Dendritic cell treated with granulocyte-macrophage colony-stimulating factor and Interleukin-4, amounts not matched to agents 40 ng/mL and 50 ng/mL, for 4 days (primary cell): ENCODE results near the gene FAM228B.
"Not testable (repeated sequence)": the region's sequence is repeated elsewhere in the genome, so short reads cannot be mapped to it uniquely, and the experiment has no call there.

Experiments used
- H3K27ac Mint-ChIP-seq: one replicate; pipeline ENCODE4 v1.8.0; 2022; ENCODE audit warnings: mild to moderate bottlenecking, mixed read lengths
- H3K27me3 Mint-ChIP-seq: one replicate; pipeline ENCODE4 v1.8.0; 2022; ENCODE audit warnings: mild to moderate bottlenecking, mixed read lengths
- H3K36me3 Mint-ChIP-seq: one replicate; pipeline ENCODE4 v1.8.0; 2022; ENCODE audit warnings: low read depth, mixed read lengths
- H3K4me1 Mint-ChIP-seq: one replicate; pipeline ENCODE4 v1.8.0; 2022; ENCODE audit warnings: low read depth, mixed read lengths
- H3K4me3 Mint-ChIP-seq: one replicate; pipeline ENCODE4 v1.8.0; 2022; ENCODE audit warnings: mild to moderate bottlenecking, moderate library complexity, mixed read lengths
- H3K9me3 Mint-ChIP-seq: one replicate; pipeline ENCODE4 v1.8.0; 2022; ENCODE audit warnings: mixed read lengths
- intact Hi-C: fragments of 100-400 bp; cut with micrococcal nuclease; formaldehyde crosslinking; loops from one replicate; pipeline ENCODE4 v1.15.0; 2022

Gene FAM228B

DNA sequence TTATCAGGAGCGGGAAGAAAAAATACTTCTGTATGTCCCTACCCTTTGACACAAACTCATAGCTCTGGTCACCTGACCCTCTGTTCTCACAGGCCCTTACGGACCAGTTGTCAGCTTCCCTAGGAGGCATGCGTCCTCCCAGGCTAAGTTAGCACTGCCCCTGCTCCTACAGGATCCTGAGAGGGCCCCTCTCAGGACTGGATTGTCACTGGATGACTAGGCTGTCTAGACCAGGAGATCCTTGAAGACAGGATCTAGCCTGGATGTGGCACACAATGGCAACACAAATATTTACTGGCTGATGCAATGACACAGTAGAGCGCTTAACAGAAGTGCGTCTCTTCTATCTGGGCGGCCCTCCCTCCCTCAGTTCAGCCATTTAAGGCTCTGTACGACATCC, 59.2 kb downstream of the FAM228B start:
- Mint-ChIP-seq H3K4me1 (no peaks in the 10 kb centered on the region), H3K9me3 (no peaks in the 10 kb centered on the region), H3K27me3 (no peaks in the 10 kb centered on the region), H3K27ac (no peak overlapping the region), H3K4me3 (no peak overlapping the region), H3K36me3 (no peaks in the 10 kb centered on the region)
- intact Hi-C loops, result no loop called here

DNA sequence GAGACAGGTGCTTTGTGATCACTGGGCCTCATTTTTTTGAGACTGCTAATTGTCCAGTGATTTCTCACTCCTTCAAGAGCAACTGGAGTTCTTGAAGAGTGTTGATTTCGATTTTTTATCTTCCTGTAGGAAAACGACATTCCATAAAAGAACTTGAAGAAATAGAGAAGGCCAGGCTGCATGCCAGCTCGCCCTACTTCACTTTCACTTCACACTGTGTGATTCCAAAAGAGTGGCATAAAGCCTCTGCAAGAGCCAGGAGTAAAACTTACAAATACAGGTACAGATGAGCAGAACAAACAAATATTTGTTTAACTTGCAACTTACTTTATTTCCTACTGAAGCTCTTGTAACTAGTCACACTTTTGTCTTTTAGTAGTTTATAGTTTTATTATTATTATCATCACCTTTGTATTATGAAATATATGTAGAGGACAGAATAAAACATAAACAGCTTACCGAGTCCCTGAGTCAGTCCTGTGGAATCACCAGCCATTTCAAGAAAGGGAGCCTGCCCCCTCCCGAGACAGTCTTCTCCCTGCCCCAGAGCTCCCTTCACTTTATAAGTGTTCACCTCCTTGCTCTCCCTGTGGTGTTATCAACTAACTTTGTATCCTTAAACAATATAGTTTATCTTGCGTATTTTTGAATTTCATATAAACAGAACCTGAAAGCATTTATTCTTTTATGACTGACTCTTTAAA, 60.2 kb downstream of the FAM228B start:
- no peak overlapping the region for H3K27ac Mint-ChIP-seq
- intact Hi-C loops, result no loop called here
- H3K36me3 Mint-ChIP-seq, result no peaks in the 10 kb centered on the region
- no peaks in the 10 kb centered on the region for H3K9me3 Mint-ChIP-seq
- H3K27me3 Mint-ChIP-seq, result no peaks in the 10 kb centered on the region
- no peaks in the 10 kb centered on the region for H3K4me1 Mint-ChIP-seq
- H3K4me3 Mint-ChIP-seq, result no peak overlapping the region

DNA sequence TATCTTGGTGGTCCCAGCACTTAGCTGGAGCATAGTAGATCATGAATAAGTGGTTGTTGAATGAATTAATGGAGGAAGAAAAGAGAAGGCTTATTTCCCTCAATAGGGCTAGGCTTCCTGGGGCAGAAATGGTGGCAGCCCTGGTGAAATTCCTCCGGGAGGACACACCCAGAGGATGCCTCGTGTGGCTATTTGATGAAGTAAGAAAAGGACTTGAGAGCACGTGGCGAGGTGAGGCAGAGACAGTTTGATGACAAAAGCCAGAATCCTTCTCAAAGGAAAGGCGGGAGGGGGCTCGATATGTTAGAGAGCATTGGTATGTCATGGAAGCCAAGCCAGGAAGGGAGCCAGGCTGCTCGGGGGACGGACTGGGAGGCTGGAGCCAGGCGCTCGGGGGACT, 66.3 kb downstream of the FAM228B start:
- Mint-ChIP-seq H3K4me3 (no peak overlapping the region), H3K27me3 (no peaks in the 10 kb centered on the region), H3K9me3 (no peaks in the 10 kb centered on the region), H3K36me3 (no peaks in the 10 kb centered on the region), H3K4me1 (no peaks in the 10 kb centered on the region), H3K27ac (no peak overlapping the region)
- intact Hi-C loops, result no loop called here

DNA sequence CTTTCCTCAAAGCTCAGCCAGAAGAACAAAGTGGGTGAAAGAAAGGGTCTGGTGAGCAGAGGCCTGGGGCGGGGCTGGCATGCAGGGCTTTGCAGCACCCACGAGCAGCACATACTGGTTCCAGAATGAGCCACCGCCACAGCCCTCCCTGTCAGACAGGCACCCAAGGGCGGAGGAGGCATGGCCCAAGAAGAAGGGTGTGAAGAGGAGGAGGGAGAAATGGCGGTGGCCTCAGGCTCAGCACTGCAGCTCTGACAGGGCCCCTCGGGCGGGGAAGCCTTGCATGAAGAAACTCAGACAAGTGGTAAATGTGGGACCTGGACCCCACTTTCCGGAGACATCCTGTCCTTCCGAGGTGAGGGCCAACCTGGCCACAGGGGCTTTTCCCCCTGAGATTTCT, 67.2 kb downstream of the FAM228B start:
- intact Hi-C loops, result no loop called here
- H3K27me3 Mint-ChIP-seq, result no peaks in the 10 kb centered on the region
- no peak overlapping the region for H3K27ac Mint-ChIP-seq
- H3K4me3 Mint-ChIP-seq, result no peak overlapping the region
- H3K36me3 Mint-ChIP-seq, result no peaks in the 10 kb centered on the region
- H3K4me1 Mint-ChIP-seq, result no peaks in the 10 kb centered on the region
- H3K9me3 Mint-ChIP-seq, result no peaks in the 10 kb centered on the region

DNA sequence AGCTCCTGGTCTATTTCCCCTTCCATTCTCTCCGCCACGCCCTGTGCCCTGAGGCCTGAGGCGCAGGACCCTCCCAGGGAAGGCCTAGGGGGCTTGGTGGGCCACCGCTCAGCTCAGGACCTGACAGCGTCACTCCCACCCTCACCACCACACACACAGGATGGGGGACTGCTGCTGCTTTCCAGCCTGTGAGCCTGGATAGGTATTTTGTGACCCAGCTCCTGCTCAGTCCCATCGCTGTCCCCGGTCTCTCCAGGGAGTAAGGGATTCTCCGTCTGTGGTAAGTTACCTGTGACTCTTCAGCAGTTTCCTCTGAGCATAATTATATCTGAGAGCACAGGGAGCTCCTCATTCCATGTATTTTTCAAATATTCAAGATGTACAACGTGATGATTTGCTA, 67.9 kb downstream of the FAM228B start:
- H3K4me1 Mint-ChIP-seq, result no peaks in the 10 kb centered on the region
- H3K9me3 Mint-ChIP-seq, result no peaks in the 10 kb centered on the region
- no peaks in the 10 kb centered on the region for H3K36me3 Mint-ChIP-seq
- no peak overlapping the region for H3K4me3 Mint-ChIP-seq
- no peaks in the 10 kb centered on the region for H3K27me3 Mint-ChIP-seq
- H3K27ac Mint-ChIP-seq, result no peak overlapping the region
- intact Hi-C loops, result no loop called here

DNA sequence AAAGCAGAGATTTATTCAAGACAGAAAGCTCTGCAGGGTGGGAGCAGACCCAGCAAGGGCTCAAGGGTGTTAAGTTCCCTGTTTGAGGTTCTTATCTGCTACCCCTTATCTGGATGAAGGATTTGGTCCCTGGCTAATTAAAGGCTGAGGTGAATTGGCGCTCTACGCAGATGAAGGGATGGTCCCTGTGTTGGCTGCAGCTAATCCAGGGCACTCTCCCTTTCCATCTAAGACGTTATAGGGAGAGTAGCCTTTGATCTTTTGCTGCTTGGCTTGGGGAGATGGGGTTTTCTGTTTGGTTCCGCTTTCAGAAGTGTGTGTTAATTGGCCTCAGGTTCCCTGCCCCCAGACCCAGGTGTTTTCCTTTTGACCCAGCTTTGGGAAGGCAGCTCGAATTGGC, 68.6 kb downstream of the FAM228B start:
- Mint-ChIP-seq H3K27me3 (peaks cover 3% of the 10 kb centered on the region), H3K36me3 (no peaks in the 10 kb centered on the region), H3K4me1 (no peaks in the 10 kb centered on the region), H3K4me3 (no peak overlapping the region), H3K27ac (no peak overlapping the region), H3K9me3 (peaks cover 7% of the 10 kb centered on the region)
- intact Hi-C loops, result no loop called here

DNA sequence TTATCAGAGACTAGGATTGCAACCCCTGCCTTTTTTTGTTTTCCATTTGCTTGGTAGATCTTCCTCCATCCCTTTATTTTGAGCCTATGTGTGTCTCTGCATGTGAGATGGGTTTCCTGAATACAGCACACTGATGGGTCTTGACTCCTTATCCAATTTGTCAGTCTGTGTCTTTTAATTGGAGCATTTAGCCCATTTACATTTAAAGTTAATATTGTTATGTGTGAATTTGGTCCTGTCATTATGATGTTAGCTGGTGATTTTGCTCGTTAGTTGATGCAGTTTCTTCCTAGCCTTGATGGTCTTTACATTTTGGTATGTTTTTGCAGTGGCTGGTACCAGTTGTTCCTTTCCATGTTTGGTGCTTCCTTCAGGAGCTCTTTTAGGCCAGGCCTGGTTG, 73.9 kb downstream of the FAM228B start:
- Mint-ChIP-seq H3K9me3 (peaks cover 28% of the 10 kb centered on the region), H3K36me3 (peaks cover 25% of the 10 kb centered on the region)
- H3K27me3 Mint-ChIP-seq, H3K4me1 Mint-ChIP-seq, H3K27ac Mint-ChIP-seq, intact Hi-C loops, H3K4me3 Mint-ChIP-seq: not testable (repeated sequence)

DNA sequence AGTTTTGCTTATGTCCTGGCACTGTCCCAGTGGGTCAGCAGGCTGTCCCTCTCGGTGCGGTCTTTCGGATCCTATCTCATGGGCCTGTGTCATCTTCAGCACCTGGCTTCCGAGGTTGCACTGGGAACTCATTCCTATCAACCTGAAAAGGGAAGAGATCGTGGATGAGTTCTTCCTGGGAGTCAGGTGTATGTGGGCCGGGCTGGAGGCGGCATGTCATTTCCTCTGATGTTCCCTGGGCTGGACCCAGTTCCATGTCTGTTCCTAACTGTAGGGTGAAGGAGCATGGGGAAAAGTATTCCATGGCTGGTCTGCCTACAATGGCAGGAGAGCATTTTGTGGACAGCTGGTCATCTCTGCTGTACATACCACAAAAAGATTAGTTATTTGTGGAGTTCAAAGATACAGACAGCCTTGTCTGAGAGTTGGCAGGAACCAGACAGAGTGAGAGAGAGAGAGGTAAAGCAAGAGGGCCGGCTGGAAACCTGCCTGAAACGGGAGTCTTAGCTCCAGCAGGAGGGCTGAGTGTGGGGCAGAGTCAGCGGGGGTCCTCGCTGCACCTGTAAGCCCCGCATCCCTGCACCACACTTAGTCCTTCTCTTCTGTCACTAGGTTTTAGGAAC, 76.8 kb downstream of the FAM228B start:
- peaks cover 28% of the 10 kb centered on the region for H3K9me3 Mint-ChIP-seq
- no peak overlapping the region for H3K4me3 Mint-ChIP-seq
- no peaks in the 10 kb centered on the region for H3K4me1 Mint-ChIP-seq
- H3K27me3 Mint-ChIP-seq, result peaks cover 3% of the 10 kb centered on the region
- no peak overlapping the region for H3K27ac Mint-ChIP-seq
- H3K36me3 Mint-ChIP-seq, result peaks cover 53% of the 10 kb centered on the region
- intact Hi-C loops, result no loop called here

DNA sequence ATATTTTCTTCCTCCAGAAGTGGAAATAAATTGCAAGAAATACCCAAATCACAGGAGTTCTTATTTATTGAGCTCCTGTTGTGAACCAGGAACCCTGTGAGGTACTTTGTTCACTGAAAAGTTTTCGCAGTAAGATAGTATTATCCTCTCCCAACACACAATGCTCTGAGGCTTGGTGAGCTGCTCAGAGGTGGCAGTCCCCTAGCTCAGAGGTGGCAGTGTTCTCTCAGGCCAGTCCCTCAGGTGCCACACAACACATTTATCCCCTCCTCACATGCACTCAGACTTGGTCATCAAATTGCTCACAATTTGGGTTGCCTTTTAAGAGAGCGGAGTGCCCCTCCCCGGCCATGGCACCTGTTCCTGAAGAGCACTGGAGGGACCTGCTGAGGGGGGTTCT, 77.5 kb downstream of the FAM228B start:
- Mint-ChIP-seq H3K27me3 (peaks cover 3% of the 10 kb centered on the region), H3K27ac (no peak overlapping the region), H3K4me3 (no peak overlapping the region), H3K4me1 (no peaks in the 10 kb centered on the region), H3K36me3 (peaks cover 60% of the 10 kb centered on the region), H3K9me3 (peaks cover 28% of the 10 kb centered on the region)
- intact Hi-C loops, result no loop called here

DNA sequence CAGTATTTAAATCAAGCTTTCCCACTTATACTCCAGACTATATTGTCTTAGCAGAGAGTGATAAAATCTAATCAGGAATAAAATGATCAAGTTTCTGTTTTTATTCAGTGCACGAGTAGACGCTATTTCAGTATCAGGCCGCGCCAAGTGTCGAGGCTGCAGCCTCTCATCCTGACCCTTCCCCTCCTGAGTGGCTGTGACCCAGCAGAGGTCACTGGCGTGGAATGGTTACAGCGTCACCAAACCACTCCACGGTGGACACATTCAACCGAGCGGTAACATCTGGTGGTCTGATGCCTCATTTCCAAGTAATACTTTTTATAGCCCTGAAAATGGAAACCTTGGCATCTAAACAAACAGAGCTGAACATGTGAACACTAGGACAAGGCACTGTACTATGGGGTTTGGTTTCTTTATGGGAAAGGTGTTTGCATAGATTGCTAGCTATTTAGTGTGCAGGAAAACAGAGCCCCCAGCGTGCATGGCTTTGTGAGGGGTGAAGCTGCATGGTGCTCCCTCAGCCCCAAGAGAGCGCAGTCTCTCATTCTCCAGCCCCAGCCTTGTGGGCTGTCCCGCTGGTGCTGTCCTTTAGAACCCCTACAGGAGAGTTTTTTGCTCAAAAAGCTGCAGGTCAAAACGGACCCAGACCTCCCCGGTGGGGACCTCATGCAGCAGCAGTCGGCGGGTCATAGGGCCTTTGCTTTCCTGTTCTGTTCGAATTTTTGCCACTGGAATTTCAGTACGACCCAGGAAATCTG, 79.9 kb downstream of the FAM228B start:
- intact Hi-C loops, result no loop called here
- no peak overlapping the region for H3K4me3 Mint-ChIP-seq
- no peaks in the 10 kb centered on the region for H3K4me1 Mint-ChIP-seq
- peaks cover 84% of the 10 kb centered on the region for H3K36me3 Mint-ChIP-seq
- H3K27me3 Mint-ChIP-seq, result no peaks in the 10 kb centered on the region
- no peak overlapping the region for H3K27ac Mint-ChIP-seq
- peaks cover 8% of the 10 kb centered on the region for H3K9me3 Mint-ChIP-seq

DNA sequence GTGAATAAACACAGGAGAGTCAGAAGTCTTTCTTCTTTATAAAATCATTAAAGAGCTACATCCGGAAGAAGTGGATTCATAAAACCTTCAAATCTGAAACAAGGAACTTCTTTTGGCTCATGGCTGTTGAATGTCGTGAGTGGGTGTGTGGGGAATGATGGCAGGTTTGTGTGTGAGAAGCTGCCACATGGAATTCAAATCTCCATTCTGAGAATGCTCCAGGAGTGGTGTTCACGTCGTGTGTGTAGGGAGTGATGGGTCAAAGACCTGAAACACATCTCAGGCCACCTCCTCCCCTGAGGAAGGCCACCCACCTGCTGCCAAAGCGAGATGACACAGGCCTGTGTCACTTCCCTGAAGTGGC, 80.5 kb downstream of the FAM228B start:
- no peak overlapping the region for H3K27ac Mint-ChIP-seq
- H3K9me3 Mint-ChIP-seq, result peaks cover 4% of the 10 kb centered on the region
- H3K4me3 Mint-ChIP-seq, result no peak overlapping the region
- H3K36me3 Mint-ChIP-seq, result peaks cover 90% of the 10 kb centered on the region
- H3K4me1 Mint-ChIP-seq, result no peaks in the 10 kb centered on the region
- intact Hi-C loops, result no loop called here
- no peaks in the 10 kb centered on the region for H3K27me3 Mint-ChIP-seq

DNA sequence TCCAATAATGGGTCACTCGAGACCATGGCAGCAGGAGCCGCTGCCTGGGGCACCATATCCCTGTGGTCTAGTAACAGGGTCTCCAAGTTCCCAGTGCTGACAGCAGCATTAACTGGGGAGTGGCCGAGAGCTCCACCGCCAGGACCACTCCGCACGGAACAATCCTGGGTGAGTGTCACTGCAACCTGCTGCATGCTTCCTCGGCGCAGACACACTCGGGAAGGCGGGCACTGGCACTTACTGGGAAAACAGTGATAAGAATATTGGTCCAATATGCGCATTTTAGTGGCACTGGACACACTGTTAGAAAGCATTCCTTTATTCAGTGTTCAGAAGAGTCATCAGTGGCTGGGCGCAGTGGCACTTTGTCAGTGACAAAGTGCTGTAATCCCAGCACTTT, 81.2 kb downstream of the FAM228B start:
- peaks cover 97% of the 10 kb centered on the region for H3K36me3 Mint-ChIP-seq
- intact Hi-C loops, result no loop called here
- no peak overlapping the region for H3K27ac Mint-ChIP-seq
- H3K27me3 Mint-ChIP-seq, result no peaks in the 10 kb centered on the region
- H3K9me3 Mint-ChIP-seq, result no peaks in the 10 kb centered on the region
- H3K4me3 Mint-ChIP-seq, result no peak overlapping the region
- H3K4me1 Mint-ChIP-seq, result no peaks in the 10 kb centered on the region

DNA sequence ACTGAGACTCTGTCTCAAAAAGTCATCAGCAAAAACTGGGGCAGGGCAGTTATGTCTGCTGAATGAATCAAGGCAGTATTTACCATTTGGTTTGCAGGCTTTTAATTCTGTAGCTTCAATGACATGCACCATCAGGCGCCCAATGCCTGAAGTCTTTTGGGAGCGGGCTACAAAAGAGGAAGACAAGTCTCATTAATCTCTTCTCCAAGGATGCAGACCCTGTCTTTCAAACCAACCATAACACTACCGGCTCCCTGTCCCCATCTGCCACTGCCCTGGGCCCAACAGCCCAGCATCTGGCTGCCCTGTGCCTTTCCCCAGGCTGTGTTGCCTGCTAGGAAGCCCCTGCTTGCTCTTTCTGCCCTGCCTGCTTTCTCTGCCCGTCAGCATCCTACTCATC, 81.9 kb downstream of the FAM228B start:
- Mint-ChIP-seq H3K9me3 (no peaks in the 10 kb centered on the region), H3K27me3 (no peaks in the 10 kb centered on the region), H3K4me3 (no peak overlapping the region), H3K4me1 (no peaks in the 10 kb centered on the region), H3K27ac (no peak overlapping the region), H3K36me3 (peaks cover 99% of the 10 kb centered on the region)
- intact Hi-C loops, result no loop called here

DNA sequence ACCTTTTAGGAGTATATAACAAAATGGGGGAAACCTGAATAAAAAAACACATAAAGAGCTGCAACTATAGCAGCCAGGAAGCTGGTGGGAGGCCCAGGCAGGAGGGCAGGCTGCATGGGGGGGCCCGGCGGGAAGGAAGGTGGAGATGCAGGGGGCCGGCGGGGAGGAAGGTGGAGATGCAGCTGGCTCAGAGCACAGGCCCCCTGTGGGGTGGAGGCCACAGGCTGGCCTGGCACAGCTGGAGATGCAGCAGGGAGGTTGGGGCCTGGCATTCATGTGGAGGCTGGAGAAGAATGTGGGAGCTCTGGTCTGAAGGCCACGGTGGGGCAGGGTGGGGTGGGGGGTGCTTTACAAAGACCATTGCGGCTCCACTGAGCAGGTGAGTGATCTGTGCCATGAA, 83.0 kb downstream of the FAM228B start:
- H3K4me1 Mint-ChIP-seq, result no peaks in the 10 kb centered on the region
- no peaks in the 10 kb centered on the region for H3K9me3 Mint-ChIP-seq
- H3K4me3 Mint-ChIP-seq, result no peak overlapping the region
- H3K27ac Mint-ChIP-seq, result no peak overlapping the region
- no peaks in the 10 kb centered on the region for H3K27me3 Mint-ChIP-seq
- intact Hi-C loops, result no loop called here
- peaks cover 99% of the 10 kb centered on the region for H3K36me3 Mint-ChIP-seq
